HEK293T (cell line): Measurements from ENCODE around the gene HACD2.

Source experiments
- CTCF ChIA-PET: fragments of 350-600 bp; formaldehyde crosslinking; extraction: SDS; loops from one replicate; lab custom pipeline; 2021; ENCODE audit warnings: antibody characterized with exemption, inconsistent platforms; lab: Yijun Ruan, JAX
- POLR2A ChIA-PET: fragments of 350-600 bp; formaldehyde crosslinking; extraction: SDS; loops from one replicate; lab custom pipeline; 2020; ENCODE audit warnings: antibody characterized with exemption, inconsistent platforms; lab: Yijun Ruan, JAX
- DNase-seq: peaks from one replicate; pipeline ENCODE4 v3.0.0; 2012; ENCODE audit warnings: mixed read lengths; ENCODE audit errors: extremely low spot score
- ARNT ChIP-seq: fragments of 450-650 bp; IDR thresholded peaks from 2 replicates; pipeline ENCODE4 v1.6.1; 2017; ENCODE audit warnings: mild to moderate bottlenecking
- BHLHE40 ChIP-seq: fragments of 450-650 bp; IDR thresholded peaks from 2 replicates; pipeline ENCODE4 v1.6.1; 2016; ENCODE audit warnings: mild to moderate bottlenecking, moderate library complexity, borderline replicate concordance
- CTBP1 ChIP-seq: fragments of 450-650 bp; IDR thresholded peaks from 2 replicates; pipeline ENCODE4 v1.6.1; 2016; ENCODE audit warnings: borderline replicate concordance
- ELF4 ChIP-seq: fragments of 450-650 bp; IDR thresholded peaks from 2 replicates; pipeline ENCODE4 v1.6.1; 2017; ENCODE audit warnings: antibody characterized with exemption
- FOXA1 ChIP-seq: fragments of 450-650 bp; IDR thresholded peaks from 2 replicates; pipeline ENCODE4 v1.6.1; 2016; ENCODE audit warnings: mild to moderate bottlenecking
- FOXK2 ChIP-seq: fragments of 450-650 bp; IDR thresholded peaks from 2 replicates; pipeline ENCODE4 v1.6.1; 2016; ENCODE audit warnings: mild to moderate bottlenecking
- FOXM1 ChIP-seq: fragments of 450-650 bp; IDR thresholded peaks from 2 replicates; pipeline ENCODE4 v1.6.1; 2017; ENCODE audit warnings: mild to moderate bottlenecking, borderline replicate concordance
- HDGF ChIP-seq: fragments of 450-650 bp; IDR thresholded peaks from 2 replicates; pipeline ENCODE4 v1.6.1; 2017; ENCODE audit warnings: antibody characterized with exemption, borderline replicate concordance
- L3MBTL2 ChIP-seq: fragments of 450-650 bp; conservative IDR thresholded peaks from 2 replicates; pipeline ENCODE4 v1.6.1; 2016; ENCODE audit warnings: mild to moderate bottlenecking
- LEF1 ChIP-seq: fragments of 450-650 bp; IDR thresholded peaks from 2 replicates; pipeline ENCODE4 v1.6.1; 2017; ENCODE audit warnings: mild to moderate bottlenecking, borderline replicate concordance
- NFRKB ChIP-seq: fragments of 450-650 bp; IDR thresholded peaks from 2 replicates; pipeline ENCODE4 v1.6.1; 2016; ENCODE audit warnings: mild to moderate bottlenecking, moderate library complexity
- SP1 ChIP-seq: fragments of 450-650 bp; IDR thresholded peaks from 2 replicates; pipeline ENCODE4 v1.6.1; 2017
- SUZ12 ChIP-seq: fragments of 450-650 bp; IDR thresholded peaks from 2 replicates; pipeline ENCODE4 v1.6.1; 2016; ENCODE audit warnings: mild to moderate bottlenecking
- TARDBP ChIP-seq: fragments of 450-650 bp; IDR thresholded peaks from 2 replicates; pipeline ENCODE4 v1.6.1; 2016
- ZNF384 ChIP-seq: fragments of 450-650 bp; IDR thresholded peaks from 2 replicates; pipeline ENCODE4 v1.6.1; 2016
- TF ChIP-seq, protein P1 (sequence below): fragments of 450-650 bp; IDR thresholded peaks from 2 replicates; pipeline ENCODE4 v1.6.1; 2016

The HACD2 gene

DNA sequence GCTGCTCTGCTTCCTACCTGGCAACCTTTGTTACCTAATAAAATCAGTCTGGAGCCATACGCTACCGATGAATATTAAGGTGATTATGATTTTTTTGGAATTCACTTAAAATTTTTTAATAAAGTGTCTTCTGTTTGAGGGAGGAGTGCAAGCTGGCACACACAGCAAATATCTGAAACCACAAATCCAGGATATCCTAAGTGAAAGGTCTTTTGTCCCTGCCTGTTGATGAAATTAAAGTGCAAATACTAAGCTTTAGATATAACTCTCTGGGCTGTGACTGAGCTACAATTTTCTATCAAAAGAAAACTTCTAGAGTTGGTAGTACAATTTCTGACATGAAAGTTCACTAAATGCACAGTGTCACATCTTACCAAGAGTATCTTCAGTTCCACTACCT, 23.7 kb downstream of the HACD2 start:
- POLR2A ChIA-PET: no interaction called here

DNA sequence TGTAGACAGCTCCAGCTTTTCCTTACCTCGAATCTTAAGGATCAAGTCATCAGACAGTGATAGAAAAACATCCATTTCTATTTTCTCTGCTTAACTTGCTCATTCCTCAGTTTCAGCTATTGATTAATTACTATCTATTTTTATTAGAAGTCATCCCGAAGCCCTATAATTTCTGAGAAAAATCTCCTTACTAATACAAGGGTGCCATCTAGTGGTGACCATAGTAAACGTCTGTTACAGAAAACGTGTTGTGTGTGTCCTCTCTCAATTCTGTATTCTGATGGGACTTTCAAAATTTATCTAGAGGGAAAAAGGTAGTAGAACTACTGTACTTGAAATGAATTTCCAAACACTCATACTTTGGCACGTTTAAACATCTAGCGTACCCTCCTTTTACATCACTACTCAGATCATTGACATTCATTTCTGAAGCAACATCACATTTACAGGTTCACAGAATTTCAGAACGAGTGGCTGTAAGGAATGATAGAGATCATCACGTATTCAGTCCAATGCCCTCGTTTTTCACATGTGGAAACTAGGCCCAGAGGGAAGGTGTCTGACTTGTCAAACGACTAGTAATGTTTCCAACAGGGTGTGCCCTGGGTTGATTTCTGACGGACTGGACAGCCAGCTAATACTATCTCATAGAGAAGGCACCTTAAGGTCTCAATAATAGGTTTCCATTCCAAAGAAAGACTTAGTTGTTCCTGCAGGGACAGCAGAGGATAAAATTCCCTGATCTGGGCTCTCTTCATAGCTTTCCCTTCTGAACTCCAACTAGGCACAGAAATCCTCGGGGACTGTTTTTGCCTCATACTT, 25.6 kb downstream of the HACD2 start:
- ChIA-PET CTCF (interaction anchor here (0.8 to 1.8 kb wide), 7 partner anchors 10 to 168 kb away, joined by 3 to 6 read pairs (median 3); no protein-coding TSS in a partner anchor), POLR2A (no interaction called here)
- TF ChIP-seq, protein P1, sequence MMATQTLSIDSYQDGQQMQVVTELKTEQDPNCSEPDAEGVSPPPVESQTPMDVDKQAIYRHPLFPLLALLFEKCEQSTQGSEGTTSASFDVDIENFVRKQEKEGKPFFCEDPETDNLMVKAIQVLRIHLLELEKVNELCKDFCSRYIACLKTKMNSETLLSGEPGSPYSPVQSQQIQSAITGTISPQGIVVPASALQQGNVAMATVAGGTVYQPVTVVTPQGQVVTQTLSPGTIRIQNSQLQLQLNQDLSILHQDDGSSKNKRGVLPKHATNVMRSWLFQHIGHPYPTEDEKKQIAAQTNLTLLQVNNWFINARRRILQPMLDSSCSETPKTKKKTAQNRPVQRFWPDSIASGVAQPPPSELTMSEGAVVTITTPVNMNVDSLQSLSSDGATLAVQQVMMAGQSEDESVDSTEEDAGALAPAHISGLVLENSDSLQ: no peak
- TF ChIP-seq HDGF (no peak), CTBP1 (no peak), FOXM1 (no peak), ARNT (no peak), SUZ12 (no peak)
- peak; percentile 53 for DNase-seq

More for the DNA sequence above, 23.7 kb downstream of the HACD2 start:
- no peak for DNase-seq
- CTCF ChIA-PET: interaction anchor here (1.0 kb wide), 1 partner anchor 275 kb away, joined by 3 read pairs; no protein-coding TSS in a partner anchor
- TF ChIP-seq HDGF (no peak), NFRKB (no peak), FOXK2 (no peak), TARDBP (no peak), ZNF384 (no peak), FOXA1 (no peak), SP1 (no peak), LEF1 (no peak), ARNT (no peak), L3MBTL2 (no peak), SUZ12 (no peak), BHLHE40 (no peak), FOXM1 (no peak), CTBP1 (no peak), ELF4 (no peak)
- TF ChIP-seq, protein P1: no peak

DNA sequence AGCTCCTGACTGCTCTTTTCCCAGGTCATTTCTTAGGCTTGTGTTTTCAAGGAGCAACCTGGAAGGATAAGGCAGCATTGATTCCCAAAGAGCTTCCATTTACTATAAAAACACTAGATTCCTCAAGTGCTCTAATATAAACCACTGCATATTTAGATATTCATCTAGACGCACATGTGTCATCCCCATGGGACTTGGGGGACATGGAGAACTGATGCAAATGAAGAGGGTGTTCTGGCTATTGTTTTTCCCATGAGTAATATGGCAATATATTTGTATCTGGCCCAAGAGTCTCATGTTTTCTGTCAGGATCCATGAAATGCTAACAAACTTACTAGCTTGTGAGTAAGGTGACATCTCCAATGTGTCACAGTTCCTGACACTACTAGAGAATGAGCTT, 31.3 kb downstream of the HACD2 start:
- CTCF ChIA-PET: interaction anchor here (0.6 kb wide), 1 partner anchor 1524 kb away, joined by 3 read pairs; no protein-coding TSS in a partner anchor
- DNase-seq: no peak
- POLR2A ChIA-PET: no interaction called here
- no peak for TF ChIP-seq L3MBTL2

DNA sequence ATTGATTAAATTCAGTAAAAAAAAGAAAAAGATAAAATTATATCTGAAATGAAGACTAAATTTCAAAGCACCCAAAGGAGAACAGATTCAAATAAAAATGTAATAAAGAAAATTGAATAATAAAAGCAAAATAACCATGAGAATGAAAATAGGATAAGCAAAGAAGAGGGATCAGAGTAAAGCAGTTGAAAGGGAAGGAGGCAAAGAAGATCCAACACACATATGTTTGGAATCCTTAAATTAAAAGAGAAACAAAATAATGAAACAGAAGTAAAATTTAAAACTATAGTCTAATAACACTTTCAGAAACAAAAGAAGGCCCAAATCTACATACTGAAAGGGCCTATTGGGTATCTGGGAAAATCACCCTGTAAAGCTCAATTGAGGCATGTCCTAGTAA, 32.1 kb downstream of the HACD2 start:
- DNase-seq: no peak
- POLR2A ChIA-PET: no interaction called here
- CTCF ChIA-PET: interaction anchor here (1.6 kb wide), 1 partner anchor 18 kb away, joined by 6 read pairs; no protein-coding TSS in a partner anchor
- no peak for TF ChIP-seq L3MBTL2
- TF ChIP-seq HDGF: no peak
- TF ChIP-seq, protein P1: no peak
- no peak for TF ChIP-seq ARNT
- TF ChIP-seq FOXM1: no peak
- no peak for TF ChIP-seq BHLHE40
- no peak for TF ChIP-seq TARDBP
- no peak for TF ChIP-seq SP1
- TF ChIP-seq FOXA1: no peak
- no peak for TF ChIP-seq LEF1
- TF ChIP-seq CTBP1: no peak
- TF ChIP-seq ELF4: no peak
- no peak for TF ChIP-seq FOXK2
- TF ChIP-seq SUZ12: no peak
- TF ChIP-seq NFRKB: no peak
- TF ChIP-seq ZNF384: no peak

DNA sequence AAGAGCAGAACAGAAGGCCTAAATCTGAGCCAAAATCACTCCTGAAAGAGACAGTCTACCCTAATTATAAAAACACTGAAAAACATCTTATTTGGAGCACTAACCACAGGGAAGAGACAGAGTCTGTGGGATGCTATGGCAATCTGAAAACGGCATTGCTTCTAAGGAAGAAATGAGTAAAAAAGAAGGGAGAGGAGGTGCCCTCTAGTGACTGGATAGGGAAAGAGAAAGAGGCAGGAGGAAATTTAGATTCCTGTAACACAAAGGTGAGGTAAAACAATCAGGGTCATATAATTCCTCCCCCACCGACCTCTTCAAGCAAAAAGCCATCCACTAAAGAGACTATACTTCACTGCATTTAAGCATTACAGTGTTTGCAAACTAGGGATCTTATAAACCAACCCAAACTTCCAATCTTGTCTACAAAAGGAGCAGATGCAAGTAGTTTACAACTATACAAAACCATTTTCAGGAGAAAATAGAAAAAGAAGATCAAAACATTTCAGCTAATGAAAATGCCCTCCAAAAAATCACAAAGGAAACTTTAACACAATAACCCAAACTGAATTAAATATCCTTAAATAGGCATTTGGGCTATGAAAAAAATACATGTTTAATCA, 32.6 kb downstream of the HACD2 start:
- CTCF ChIA-PET: interaction anchor here (1.6 kb wide), 1 partner anchor 18 kb away, joined by 6 read pairs; no protein-coding TSS in a partner anchor
- no peak for TF ChIP-seq LEF1
- no peak for TF ChIP-seq HDGF
- no peak for TF ChIP-seq NFRKB
- no peak for TF ChIP-seq FOXA1
- POLR2A ChIA-PET: no interaction called here
- DNase-seq: peak; percentile 20

DNA sequence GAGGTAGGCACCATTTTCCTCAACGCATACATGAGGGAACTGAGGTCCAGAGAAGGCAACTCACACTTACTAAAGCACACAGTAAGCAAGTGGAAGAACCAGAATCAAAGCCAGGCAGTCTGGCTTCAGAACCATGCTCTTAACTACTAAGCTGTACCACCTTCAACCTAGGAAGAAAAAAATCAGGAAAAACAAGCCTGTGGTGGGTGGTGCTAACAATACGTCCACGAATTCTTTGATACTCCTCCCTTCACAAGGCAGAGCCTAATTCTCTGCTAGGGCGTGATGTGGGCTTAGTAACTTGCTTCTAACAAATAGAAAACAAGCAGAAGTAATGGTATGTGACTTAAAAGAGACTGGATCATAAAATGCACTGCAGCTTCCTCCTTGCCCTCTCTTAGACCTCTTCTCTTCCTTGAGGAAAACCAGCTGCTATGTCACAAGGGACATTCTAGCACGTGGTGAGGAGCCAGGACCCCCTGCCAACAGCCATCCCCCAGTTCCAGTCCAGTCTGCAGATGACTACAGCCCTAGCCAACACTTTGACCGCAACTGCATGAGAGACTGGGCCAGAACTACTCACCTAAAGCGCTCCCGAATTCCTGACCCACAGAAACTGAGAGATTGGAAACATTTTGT, 36.9 kb downstream of the HACD2 start:
- POLR2A ChIA-PET: no interaction called here
- no peak for DNase-seq
- CTCF ChIA-PET: no interaction called here
- TF ChIP-seq SP1: no peak
- TF ChIP-seq, protein P1: no peak
- TF ChIP-seq FOXA1: no peak
- no peak for TF ChIP-seq CTBP1
- no peak for TF ChIP-seq TARDBP
- no peak for TF ChIP-seq HDGF
- no peak for TF ChIP-seq FOXK2
- no peak for TF ChIP-seq LEF1
- TF ChIP-seq NFRKB: no peak
- TF ChIP-seq L3MBTL2: no peak
- TF ChIP-seq FOXM1: no peak
- no peak for TF ChIP-seq BHLHE40
- no peak for TF ChIP-seq ZNF384
- no peak for TF ChIP-seq ELF4
- TF ChIP-seq SUZ12: no peak
- TF ChIP-seq ARNT: no peak
